Activated CD4-positive, CD25-positive, alpha-beta regulatory T cell treated with anti-CD3 and anti-CD28 coated beads, Interleukin-2, amount 50 U/mL, for 16 hours (primary cell): ENCODE data around the gene ACOXL.

Experiments used
- DNase-seq: peaks from one replicate; pipeline ENCODE4 v3.0.0-alpha.2; 2020; ENCODE audit warnings: low read depth, low spot score

Gene ACOXL

GRCh38 chr2:111162718-111163331 is 430.5 kb downstream of the ACOXL start:
- no peak for DNase-seq

- DNase-seq: no peak
These were observed 431.7 kb downstream of the ACOXL start for GRCh38 chr2:111164078-111164477.

GRCh38 chr2:111165084-111165483 is 432.7 kb downstream of the ACOXL start:
- DNase-seq: no peak

- no peak for DNase-seq
These were observed 433.7 kb downstream of the ACOXL start for GRCh38 chr2:111166115-111166514.

GRCh38 chr2:111167076-111167862 is 434.9 kb downstream of the ACOXL start:
- DNase-seq: no peak

GRCh38 chr2:111167863-111168162 is 435.4 kb downstream of the ACOXL start:
- DNase-seq: no peak
